Glomerular visceral epithelial cell (primary cell): Measurements from ENCODE around the gene WIZ.
"Not testable (repeated sequence)": the region's sequence is repeated elsewhere in the genome, so short reads cannot be mapped to it uniquely, and the experiment has no call there.

ENCODE experiments used
- DNase-seq: peaks from one replicate; pipeline ENCODE4 v3.0.0-alpha.2; 2016; ENCODE audit errors: extremely low spot score

The WIZ gene

DNA sequence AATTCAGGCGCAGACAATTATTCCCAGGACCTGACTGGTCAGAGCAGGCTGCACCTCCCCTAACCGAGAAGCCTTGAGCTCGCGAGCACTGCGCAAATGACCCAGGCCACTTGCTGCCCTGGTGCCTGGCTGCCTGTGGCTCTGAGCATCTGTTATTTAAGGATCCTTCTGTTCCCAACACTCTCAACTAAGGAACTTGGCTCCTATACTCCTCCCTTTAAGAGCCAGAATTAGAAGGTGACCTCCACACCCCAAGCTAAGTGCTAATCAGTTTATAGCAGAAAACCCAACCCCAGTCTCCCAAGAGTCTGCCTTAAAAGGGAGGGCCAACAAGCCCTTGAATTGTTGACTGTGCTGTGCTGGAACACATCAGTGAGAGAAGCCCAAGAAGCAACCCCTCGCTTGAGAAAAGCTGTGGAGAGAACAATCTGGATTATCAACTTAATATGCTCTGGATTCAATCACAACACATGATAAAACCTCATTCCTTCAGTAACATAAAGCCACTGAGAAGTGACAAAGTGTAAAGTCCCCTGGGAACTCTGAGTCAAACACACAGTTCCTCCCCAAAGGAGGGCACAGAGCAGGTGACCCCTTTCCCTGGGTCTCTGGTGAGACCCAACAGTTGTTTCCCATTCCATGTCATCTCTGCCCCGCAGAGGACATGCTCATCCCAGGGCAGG is 45.5 kb downstream of the WIZ start:
- no peak for DNase-seq

DNA sequence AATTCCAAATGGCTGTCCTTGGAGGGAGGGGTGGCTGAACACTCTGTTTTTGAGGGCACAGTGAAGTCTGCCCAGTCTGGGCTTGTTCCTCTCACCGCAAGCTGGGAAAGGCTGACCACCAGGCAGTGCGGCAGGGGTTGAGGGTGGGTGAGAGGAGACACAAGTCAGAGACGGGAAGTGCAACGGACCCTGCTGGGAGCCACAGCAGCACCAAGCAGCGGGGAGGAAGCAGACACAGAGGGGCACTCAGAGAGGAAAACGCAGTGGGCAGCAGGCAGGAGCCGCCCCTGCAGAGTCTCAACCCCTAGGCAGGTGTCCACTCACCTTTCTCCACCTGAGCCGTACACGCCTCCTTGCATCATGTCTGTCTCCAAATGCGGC is 46.6 kb downstream of the WIZ start:
- no peak for DNase-seq

DNA sequence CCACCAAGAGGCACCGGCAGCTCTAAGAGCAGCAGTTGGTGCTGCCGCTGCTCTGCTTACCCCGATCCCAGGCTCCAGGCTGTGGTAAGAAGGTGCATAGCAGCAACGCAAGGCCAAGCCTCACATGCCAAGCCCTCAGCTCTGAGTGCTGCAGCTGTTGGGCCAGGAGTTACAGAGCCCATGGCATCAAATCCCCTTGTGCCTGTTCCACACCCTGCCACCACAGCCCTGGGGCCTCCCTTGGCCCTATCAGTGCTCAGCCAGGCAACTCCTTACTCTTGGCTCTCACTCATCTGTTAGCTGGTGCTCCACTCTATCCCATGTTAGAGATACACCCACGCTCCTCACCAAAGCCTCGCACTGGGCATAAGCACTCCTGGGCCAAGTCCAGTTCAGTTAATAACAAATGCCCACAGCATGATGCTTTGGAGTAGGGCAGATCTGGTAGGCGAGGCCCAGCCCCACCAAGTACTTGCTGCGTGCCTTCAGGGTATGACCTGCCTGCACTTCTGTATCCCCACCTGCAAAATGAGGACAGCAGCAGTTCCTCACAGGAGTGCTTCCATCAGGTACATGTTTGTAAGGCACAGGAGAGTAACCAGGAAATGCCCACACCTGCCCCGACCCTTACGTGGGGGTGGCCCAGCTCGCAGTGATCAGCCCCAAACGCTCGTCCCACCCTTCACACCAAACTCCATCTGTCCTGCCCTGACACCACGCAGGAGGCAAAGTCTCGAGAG is 47.2 kb downstream of the WIZ start:
- DNase-seq = no peak

DNA sequence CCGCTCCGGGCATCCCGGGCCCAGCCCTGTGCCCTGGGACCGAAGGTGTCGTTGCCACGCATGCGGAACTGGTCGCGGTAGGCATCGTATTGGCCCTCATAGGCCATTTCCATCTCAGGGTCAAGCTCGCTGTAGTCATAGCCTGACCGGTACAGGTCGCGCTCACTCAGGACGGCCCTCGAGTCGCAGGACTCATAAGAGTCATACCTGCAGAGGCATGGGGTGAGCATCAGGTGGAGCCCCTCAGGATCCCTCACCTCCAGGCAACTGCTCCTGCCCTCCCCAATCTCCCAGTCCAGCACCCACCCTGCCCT is 48.4 kb downstream of the WIZ start:
- DNase-seq = no peak

DNA sequence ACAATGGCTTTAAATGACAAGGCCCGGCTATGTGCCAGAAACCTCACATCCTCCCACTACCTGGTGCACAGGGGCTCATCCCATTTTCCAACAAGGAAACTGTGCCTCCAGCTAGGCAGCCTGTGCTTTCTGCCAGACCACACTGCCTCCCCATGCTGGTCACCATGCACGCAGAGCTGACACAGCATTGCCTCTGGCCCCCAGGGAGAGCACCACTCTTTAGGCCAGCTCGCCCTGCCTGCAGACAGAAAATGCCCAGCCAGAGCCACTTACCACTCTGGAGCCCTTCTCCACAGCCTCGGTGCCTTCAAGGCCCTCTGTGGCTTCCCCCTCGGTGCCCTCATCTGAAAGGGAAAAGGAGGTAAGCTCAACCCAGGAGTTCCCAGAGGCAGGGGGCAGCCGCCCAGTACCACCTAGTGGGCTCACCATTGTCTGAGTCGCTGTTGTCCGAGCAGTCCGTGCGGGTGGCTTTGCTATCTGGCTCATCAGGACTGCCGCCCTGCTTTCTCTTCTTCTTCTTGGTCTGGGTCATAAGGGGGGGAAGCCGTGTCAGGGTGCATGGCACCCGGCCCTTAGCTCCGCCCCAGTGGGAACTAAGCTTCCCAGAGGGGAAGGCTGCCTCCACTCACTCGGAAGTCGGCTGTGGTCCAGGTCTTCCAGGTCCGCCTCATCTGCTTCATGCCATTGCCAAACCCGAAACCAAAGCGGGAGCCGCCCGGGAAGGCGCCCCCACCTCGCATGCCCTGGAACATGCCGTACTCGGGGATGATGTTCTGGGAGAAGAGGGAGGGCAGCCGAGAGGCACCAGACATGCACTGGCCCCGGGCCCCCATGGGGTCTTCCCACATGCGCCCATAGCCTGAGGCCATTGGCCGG is 49.0 kb downstream of the WIZ start:
- no peak for DNase-seq

DNA sequence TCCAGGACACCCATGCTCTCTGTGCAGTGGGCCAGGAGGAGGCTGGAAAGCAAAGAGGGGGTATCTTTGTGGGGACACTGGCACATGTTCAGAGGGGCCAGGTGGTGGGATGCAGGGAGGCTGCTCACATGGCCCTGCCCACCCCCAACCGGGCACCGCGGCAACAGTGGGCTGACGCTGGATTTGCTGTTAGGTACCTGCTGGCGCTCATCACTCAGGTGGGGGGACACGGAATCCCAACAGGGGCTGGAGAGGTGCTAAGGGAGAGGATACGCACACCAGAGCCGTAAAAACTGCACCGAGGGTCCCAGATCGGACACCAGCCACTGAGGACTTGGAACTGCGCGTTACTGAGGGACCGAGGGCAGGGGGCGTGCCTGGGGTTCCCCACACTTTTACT is 50.1 kb downstream of the WIZ start:
- no peak for DNase-seq

DNA sequence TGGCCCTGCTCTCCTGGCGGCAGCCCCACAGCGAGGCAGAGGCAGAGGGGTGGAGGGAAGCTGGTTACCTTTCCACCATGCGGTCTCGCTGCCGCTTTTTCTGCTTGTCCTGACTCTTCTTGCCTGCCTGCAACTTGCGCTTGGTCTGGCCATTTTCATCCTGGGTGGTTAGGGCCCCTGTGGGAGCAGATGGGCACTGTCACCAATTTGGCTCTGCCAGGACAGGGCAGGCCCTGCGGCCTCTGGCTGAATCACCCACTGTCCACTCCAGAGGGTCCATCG is 50.6 kb downstream of the WIZ start:
- no peak for DNase-seq

DNA sequence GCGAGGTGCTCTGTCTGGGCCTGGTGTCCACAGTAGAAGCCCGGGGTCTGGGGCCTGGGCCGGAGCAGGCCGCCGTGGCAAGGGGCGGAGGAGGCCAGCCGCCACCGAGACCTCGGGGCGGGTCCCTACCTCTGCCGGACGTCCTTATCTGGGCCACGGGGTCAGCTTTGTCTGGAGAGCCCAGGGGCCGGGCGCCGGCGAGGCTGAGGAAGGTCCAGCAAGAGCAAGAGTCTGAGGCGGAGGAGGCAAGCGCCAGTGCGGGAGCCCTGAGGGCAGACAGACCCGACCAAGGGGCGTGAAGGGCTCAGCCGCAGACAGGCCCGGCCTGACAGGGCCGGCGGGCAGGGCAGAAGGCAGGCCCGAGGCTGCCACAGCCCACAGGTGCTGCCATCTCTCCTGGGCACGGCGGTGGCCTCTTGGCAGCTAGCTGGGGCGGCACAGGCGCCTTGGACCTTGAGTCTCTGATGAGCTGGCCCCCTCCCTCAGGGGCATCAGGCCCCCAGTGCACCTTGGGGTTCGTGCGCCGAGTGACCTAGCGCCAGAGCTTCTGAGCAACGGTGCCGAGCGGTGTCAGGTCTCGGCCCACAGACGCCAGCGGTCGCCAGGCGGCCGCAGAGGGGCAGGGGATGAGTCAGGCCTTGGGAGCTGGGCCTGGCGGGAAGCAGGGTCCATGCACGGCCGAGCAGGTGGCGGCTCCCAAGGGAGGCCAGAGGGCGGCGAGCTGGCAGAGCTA is 51.1 kb downstream of the WIZ start:
- DNase-seq = no peak

DNA sequence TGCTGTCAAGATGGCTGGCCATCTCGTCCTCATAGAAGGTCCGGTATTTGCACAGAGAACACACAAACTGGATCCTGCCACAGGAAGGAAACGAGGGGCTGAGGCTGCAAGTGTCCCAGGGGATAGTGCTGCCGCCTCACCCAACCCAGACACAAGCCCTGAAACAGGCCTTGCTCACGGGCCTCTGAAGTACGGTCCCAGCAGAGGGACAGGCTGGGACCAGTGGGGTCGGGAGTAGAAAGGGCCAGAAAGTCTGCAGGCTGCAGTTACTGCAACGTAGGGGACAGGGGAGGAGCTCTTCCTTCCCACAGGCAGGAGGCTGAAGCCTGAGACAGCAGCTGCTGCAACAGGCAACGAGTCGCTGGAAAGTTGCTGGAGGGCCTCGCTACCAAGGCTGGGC is 52.0 kb downstream of the WIZ start:
- no peak for DNase-seq

DNA sequence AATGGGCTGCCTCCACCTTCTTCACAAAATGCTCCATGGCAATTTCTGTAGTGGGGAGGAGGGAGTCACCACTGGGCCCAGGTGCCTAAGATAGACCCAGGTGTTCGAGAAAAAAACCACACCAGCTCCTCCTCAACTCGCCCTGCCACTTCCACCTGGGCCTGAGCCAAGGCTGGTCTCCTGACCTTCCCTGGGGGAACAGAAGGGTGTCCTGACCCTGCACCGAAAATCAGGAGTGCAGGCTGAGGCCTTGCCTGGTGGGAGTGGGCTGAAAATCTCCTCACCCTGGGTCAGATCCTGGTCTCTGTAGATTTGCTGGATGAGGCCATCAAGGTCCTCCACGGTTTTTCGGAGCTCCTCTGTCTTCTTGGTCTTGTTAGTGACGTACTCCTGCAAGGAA is 52.5 kb downstream of the WIZ start:
- DNase-seq = no peak

DNA sequence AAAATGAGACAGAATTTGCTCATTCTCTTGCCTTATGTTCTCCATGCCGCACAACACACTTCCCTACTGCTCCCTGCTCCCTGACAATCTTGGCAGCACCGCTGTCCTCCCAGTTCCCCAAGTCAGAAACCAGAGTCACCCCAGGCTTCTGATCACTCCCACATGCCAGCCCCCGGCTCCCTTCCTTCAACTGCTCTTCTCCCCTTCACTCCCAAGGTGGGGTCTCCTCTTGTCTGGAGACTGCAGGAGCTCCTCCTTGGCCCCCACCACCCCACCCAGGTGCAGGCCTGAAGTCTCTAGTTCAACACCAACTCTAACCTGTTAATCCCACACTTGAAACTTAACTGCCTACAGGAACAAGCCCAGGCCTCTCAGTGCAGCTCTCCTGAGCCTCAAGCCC is 53.3 kb downstream of the WIZ start:
- no peak for DNase-seq

DNA sequence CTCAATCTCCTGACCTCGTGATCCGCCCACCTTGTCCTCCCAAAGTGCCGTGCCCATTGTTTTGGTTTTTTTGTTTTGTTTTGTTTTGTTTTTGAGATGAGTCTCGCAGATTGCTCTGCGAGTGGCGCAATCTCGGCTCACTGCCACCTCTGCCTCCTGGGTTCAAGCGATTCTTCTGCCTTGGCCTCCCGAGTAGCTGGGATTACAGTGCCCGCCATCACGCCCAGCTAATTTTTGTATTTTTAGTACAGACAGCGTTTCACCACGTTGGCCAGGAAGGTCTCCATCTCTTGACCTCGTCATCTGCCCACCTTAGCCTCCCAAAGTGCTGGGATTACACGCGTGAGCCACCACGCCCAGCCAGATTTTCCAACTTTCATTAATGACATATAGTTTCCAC is 54.5 kb downstream of the WIZ start:
- DNase-seq = not testable (repeated sequence)

DNA sequence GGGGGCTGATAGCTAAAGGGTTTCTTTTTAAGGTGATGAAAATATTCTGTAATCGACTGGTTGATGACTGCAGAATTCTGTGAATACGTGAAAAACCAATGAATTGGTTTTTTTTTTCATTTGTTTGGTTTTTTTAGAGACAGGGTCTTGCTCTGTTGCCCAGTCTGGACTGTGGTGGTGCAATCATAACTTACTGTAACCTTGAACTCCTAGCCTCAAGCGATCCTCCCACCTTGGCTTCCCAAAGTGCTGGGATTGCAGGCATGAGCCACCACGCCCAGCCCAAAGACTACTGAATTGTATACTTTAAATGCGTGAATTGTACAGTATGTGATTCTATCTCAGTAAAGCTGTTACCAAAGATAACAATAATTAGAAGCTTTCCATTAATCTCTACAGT is 55.3 kb downstream of the WIZ start:
- no peak for DNase-seq

DNA sequence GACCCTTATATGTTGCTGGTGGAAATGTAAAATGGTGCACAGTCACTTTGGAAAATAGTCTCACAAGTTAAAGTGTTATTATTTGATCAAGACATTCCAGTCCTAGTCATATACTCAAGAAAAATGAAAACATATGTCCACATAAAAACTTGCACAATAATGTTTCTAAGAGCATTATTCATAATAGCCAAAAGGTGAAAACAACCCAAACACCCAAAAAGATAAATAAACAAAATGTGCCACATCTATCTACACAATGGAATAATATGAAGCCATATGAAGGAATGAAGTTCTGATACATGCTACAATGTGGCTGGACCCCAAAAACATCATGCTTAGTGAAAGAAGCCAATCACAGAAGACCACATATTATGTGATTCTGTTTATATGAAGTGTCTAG is 55.8 kb downstream of the WIZ start:
- DNase-seq = no peak

DNA sequence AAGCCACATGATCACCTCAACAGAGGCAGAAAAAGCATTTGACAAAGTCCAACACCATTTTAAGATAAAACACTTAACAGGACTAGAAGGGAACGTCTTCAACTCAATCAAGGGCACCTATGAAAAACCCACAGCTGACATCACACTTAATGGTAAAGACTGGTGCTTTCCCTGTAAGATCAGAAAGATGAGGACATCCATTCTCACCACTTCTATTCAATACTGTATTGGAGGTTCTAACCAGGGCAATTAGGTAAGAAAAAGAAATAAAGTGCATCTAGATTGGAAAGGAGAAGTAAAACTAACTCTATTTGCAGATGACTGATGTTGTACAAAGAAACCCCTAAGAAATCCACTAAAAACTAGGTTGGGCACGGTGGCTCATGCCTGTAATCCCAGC is 58.9 kb downstream of the WIZ start:
- DNase-seq = no peak

DNA sequence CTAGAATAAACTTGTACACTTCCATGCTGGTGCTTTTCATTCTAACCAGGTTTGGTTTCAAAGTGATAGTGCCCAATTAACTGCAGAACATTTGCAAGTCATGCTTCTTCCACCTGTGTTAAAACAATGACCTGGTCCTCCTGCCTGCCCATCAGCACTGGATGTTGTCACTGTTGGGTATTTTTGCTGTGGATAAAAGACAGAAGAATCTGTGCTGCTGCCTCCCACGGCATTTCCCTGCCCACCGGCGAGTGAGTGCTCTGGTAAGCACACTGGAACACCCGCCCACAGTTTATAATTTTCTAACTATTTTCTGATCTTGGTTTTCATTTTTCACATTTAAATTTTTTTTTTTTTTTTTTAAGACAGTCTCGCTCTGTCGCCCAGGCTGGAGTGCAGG is 67.9 kb downstream of the WIZ start:
- no peak for DNase-seq

DNA sequence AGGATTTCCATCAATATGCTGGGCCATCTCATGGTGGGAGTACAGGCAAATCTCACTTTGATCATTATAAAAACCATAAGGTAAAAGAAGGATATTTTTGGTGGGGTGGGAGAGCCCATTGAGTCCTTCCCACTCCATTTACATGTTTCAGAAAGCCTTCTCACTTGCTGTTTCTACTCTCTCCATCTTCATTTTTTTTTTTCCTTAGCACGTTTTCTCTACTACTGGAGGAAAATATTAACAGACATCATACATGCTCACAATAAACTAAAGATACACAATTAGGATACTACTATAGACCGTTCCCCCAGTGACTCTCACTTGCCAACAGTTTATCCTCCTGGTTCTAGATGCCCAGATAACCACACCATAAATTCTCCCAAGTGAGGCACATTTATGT is 68.3 kb downstream of the WIZ start:
- no peak for DNase-seq

DNA sequence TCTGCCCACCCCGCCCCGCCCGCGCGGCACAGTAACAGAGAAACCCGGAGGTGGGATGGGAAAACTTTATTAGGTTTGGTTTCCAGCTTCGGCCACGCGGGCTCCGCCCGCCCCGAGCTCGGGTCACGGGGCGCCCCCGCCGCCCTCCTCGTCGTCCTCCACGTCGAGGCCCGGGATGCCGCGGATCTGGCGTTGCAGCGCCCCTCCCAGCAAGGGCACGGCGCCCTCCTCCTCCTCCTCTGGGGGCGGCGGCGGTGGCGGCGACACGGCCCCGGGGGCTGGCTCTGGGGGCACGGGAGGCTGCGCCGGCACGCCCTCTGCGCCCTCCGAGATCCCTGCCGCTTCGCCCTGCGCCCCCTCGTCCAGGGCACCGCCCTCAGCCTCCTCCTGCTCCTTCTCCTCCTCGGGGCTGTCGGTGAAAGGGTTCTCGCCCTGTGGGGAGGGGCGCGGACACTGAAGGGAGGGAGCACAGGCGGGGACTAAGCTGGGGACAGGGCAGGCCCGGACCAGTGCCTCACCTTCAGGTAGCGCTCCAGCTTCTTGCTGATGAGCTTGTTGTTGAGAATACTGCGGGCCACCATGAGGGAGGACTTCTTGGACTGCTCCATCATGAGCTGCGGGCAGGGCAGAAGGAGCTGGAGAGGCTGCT is 69.6 kb downstream of the WIZ start:
- peak; percentile 74 for DNase-seq

DNA sequence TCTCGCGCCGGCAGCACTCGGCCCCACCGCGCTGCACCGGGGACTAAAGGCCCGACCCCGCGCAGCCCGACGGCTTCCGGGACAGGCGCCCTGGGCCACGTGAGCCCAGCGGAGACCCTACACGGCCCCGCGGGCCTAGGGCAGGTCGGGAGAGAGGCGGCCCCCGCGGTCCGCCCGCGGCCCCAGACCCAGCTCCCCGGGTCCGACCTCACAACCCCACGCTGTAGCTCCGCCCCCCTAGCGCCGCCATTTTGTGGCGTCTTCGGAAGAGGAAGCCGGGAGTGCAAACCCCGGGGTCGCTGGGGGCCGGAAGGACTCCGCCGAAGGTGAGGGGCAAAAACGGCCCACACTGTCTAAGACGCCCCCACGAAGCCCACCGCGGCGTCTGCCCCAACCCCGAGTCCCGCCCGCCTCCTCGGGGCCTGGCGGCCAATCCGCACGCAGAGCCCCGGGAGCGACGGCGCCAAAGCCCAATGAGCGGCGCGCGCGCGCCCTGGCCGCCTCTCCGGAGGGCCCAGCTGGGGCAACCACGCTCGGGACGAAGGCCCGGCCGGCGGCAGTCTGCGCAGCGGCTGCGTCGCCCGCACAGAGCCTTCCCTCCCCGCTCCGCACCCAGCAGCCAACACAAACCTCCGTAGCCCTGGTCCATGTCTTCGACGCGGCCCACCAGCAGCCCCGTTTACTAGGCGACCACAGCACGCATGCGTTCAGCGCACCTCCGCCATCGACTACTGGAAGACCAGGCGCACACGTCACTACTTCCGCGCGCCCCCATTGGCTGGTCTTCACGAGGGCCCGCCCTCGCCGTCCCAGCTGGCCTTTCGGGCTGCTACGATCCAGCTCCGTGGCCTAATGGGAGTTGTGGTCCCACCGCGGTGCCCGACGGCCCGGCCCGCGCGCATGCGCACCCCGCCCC is 70.4 kb downstream of the WIZ start, which contains the start of gene AKAP8:
Gene AKAP8 (minus strand): TSS at position 705 of the 916 bp plus-strand sequence. CDS start 56 bp downstream, at position 649.
- DNase-seq = peak; percentile 99

DNA sequence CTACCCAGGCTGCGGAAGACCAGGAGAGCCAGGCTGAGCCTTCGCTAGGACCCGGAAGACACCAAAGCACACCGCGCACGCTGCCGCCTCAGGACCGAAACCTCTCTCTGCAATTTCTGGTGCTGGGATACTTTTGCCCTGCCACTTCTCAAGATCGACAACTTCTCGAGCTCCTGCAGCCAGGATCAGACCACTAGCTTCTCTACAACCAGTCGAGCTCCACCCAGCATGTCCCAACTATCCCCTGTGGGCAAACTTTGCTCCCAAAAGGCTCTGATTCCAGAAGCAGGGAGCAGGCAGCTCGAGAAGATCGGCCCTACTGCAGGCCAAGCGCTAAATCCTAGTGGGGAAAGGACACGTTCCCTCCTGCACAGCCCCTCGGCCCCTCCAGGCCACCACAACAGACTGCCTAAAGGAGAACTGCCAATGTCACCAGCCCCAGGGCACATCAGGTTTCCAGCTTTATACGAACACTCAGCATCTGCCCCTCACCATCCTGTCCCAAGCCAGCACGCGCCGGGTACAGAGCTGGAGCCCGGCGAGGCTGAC is 71.1 kb downstream of the WIZ start:
- DNase-seq = peak; percentile 56
